ENCODE data around the gene IQSEC3. TPM values are rescaled to one million over a fixed set of nuclear protein-coding genes. Genes with fewer than 3 reads are reported as not detected.

IQSEC3 gene
- total RNA-seq, 1 experiment from 2014 or later: not detected

DNA sequence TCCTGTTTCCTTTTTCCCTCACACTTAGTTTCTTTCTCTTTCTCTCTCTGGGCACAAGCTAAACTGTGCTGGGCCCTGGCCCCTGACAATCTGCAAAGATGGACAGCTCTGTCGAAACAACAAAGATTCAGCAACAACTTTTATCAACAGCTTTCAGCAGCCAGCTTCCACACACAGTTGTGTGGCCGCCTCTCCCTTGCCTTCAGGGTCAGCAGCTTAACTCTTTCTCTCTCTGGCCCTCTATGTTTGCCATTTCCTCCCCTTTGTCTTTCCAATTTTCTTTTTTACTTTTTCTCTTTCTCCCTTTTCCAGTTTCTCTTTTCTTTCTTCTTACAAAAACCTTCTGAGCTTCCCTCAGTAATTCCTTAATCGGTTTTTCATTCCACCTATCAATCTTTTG lies 43.3 kb downstream of the IQSEC3 start:
- BruUV-seq (replicated peaks): no TSS peak
- in situ Hi-C loops (cut with HindIII; ENCODE audit: low pct_unique_long_range_greater_than_20kb, low sequenced_read_pairs): no loop called here
- CTCF ChIA-PET: no interaction called here

GRCh38 chr12:111699-112493 lies 45.3 kb downstream of the IQSEC3 start:
- Histone ChIP-seq H3K27me3 (ENCODE audit: control insufficient read depth, insufficient read depth, low read length) (no peaks in the 10 kb centered on the region), H3K4me1 (ENCODE audit: control insufficient read depth, insufficient read depth, low read length) (no peaks in the 10 kb centered on the region), H3K9me3 (ENCODE audit: control insufficient read depth, insufficient read depth, low read depth, low read length) (no peaks in the 10 kb centered on the region), H3K4me3 (ENCODE audit: low read depth in 2 of 2, low read length in 2 of 2) (no peak overlapping the region), H3K27ac (ENCODE audit: low read length) (no peak overlapping the region), H3K36me3 (ENCODE audit: control insufficient read depth, insufficient read depth, low read length) (no peaks in the 10 kb centered on the region)
- ChIA-PET POLR2A (no interaction called here), CTCF (no interaction called here)
- no peak for DNase-seq (ENCODE audit: low read depth, low spot score)
- ATAC-seq: no peak
- in situ Hi-C loops (cut with HindIII; ENCODE audit: low pct_unique_long_range_greater_than_20kb, low sequenced_read_pairs) (no loop called here), intact Hi-C loops (cut with micrococcal nuclease; ENCODE audit: unreplicated experiment) (no loop called here)
- BruUV-seq (replicated peaks): no TSS peak
- no peak for TF ChIP-seq POLR2AphosphoS5 (IDR thresholded peaks at IDR 0.05; ENCODE audit: low read depth, low read length)
- no peak for TF ChIP-seq TCF7L2 (IDR thresholded peaks at IDR 0.05; ENCODE audit: low read depth, low read length)
- no peak for TF ChIP-seq REST (IDR thresholded peaks at IDR 0.05; ENCODE audit: insufficient read depth in 1 of 2, low read depth in 2 of 2, low read length in 1 of 2)
- TF ChIP-seq SIN3A (IDR thresholded peaks at IDR 0.05; ENCODE audit: borderline replicate concordance, insufficient read depth, low read depth, low read length): no peak
- TF ChIP-seq CTCF (IDR thresholded peaks at IDR 0.05): no peak

More for the DNA sequence above, 43.3 kb downstream of the IQSEC3 start:
- intact Hi-C loops (cut with micrococcal nuclease; ENCODE audit: unreplicated experiment): no loop called here
- Histone ChIP-seq H3K27ac (ENCODE audit: low read length) (no peak overlapping the region), H3K36me3 (ENCODE audit: control insufficient read depth, insufficient read depth, low read length) (no peaks in the 10 kb centered on the region), H3K27me3 (ENCODE audit: control insufficient read depth, insufficient read depth, low read length) (no peaks in the 10 kb centered on the region), H3K9me3 (ENCODE audit: control insufficient read depth, insufficient read depth, low read depth, low read length) (no peaks in the 10 kb centered on the region), H3K4me3 (ENCODE audit: low read depth in 2 of 2, low read length in 2 of 2) (no peak overlapping the region), H3K4me1 (ENCODE audit: control insufficient read depth, insufficient read depth, low read length) (no peaks in the 10 kb centered on the region)
- no peak for ATAC-seq
- no peak for DNase-seq (ENCODE audit: low read depth, low spot score)
- POLR2A ChIA-PET: no interaction called here
- TF ChIP-seq REST (IDR thresholded peaks at IDR 0.05; ENCODE audit: insufficient read depth in 1 of 2, low read depth in 2 of 2, low read length in 1 of 2) (no peak), SIN3A (IDR thresholded peaks at IDR 0.05; ENCODE audit: borderline replicate concordance, insufficient read depth, low read depth, low read length) (no peak), POLR2AphosphoS5 (IDR thresholded peaks at IDR 0.05; ENCODE audit: low read depth, low read length) (no peak), TCF7L2 (IDR thresholded peaks at IDR 0.05; ENCODE audit: low read depth, low read length) (no peak), CTCF (IDR thresholded peaks at IDR 0.05) (no peak)
